Measurements from ENCODE around the gene TSPAN9. TPM values are rescaled to one million over a fixed set of nuclear protein-coding genes. Genes with fewer than 3 reads are reported as not detected.

The TSPAN9 gene
- total RNA-seq, 1 experiment from 2014 or later = 7.7 TPM

DNA sequence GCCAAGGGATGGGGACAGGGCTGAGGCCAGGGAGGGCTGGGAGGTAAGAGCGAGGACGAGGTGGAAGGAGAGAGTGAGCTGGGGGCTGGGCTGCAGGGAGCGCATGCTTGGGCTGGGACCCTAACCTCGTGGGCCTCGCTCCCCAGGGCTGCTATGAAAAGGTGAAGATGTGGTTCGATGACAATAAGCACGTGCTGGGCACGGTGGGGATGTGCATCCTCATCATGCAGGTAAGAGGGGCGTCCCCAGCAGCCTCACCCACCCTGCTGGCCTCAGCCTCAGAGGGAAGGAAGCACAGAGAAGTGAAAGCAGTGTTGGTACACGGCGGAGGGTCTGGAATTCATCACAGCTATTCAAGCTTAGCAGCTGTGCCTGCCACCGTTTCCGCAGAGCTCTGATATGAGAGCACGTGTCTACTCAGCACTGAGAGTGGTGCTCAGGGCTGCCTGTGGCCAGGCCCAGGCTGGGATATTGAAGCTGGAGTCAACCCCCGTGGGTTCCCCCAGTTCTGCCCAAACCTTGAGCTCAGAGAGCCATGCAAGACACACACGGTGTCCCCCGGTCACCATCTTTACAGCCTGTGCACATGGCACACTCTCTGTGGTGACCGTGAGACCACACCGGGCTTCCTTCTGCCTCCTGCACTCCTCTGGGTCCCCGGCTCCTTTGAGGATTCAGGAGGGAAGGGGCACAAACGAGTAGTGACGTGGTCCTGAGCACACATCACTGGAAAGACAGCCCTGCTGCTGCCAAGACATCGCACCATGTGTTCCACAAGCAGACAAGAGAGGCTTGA lies 204.6 kb downstream of the TSPAN9 start:
- CTCF ChIA-PET = no interaction called here
- no peak overlapping the region for H3K4me3 ChIP-seq (ENCODE audit: low read depth in 2 of 2, low read length in 2 of 2)
- H3K4me1 ChIP-seq (ENCODE audit: control insufficient read depth, insufficient read depth, low read length) = no peaks in the 10 kb centered on the region
- H3K9me3 ChIP-seq (ENCODE audit: control insufficient read depth, insufficient read depth, low read depth, low read length) = no peaks in the 10 kb centered on the region
- H3K27me3 ChIP-seq (ENCODE audit: control insufficient read depth, insufficient read depth, low read length) = no peaks in the 10 kb centered on the region
- in situ Hi-C loops (cut with HindIII; ENCODE audit: low pct_unique_long_range_greater_than_20kb, low sequenced_read_pairs) (no loop called here), intact Hi-C loops (cut with micrococcal nuclease; ENCODE audit: unreplicated experiment) (no loop called here)
- POLR2A ChIA-PET = no interaction called here
- H3K36me3 ChIP-seq (ENCODE audit: control insufficient read depth, insufficient read depth, low read length) = no peaks in the 10 kb centered on the region
- DNase-seq (ENCODE audit: low read depth, low spot score) (no peak), ATAC-seq (no peak)
- H3K27ac ChIP-seq (ENCODE audit: low read length) = no peak overlapping the region
- TF ChIP-seq, protein P1, sequence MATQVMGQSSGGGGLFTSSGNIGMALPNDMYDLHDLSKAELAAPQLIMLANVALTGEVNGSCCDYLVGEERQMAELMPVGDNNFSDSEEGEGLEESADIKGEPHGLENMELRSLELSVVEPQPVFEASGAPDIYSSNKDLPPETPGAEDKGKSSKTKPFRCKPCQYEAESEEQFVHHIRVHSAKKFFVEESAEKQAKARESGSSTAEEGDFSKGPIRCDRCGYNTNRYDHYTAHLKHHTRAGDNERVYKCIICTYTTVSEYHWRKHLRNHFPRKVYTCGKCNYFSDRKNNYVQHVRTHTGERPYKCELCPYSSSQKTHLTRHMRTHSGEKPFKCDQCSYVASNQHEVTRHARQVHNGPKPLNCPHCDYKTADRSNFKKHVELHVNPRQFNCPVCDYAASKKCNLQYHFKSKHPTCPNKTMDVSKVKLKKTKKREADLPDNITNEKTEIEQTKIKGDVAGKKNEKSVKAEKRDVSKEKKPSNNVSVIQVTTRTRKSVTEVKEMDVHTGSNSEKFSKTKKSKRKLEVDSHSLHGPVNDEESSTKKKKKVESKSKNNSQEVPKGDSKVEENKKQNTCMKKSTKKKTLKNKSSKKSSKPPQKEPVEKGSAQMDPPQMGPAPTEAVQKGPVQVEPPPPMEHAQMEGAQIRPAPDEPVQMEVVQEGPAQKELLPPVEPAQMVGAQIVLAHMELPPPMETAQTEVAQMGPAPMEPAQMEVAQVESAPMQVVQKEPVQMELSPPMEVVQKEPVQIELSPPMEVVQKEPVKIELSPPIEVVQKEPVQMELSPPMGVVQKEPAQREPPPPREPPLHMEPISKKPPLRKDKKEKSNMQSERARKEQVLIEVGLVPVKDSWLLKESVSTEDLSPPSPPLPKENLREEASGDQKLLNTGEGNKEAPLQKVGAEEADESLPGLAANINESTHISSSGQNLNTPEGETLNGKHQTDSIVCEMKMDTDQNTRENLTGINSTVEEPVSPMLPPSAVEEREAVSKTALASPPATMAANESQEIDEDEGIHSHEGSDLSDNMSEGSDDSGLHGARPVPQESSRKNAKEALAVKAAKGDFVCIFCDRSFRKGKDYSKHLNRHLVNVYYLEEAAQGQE (IDR thresholded peaks at IDR 0.05; ENCODE audit: insufficient read depth in 1 of 2, low read depth in 2 of 2, low read length in 1 of 2) = no peak
- no peak for TF ChIP-seq TCF7L2 (IDR thresholded peaks at IDR 0.05; ENCODE audit: low read depth, low read length)
- no peak for TF ChIP-seq POLR2AphosphoS5 (IDR thresholded peaks at IDR 0.05; ENCODE audit: low read depth, low read length)
- no peak for TF ChIP-seq SIN3A (IDR thresholded peaks at IDR 0.05; ENCODE audit: borderline replicate concordance, insufficient read depth, low read depth, low read length)
- TF ChIP-seq, protein P2, sequence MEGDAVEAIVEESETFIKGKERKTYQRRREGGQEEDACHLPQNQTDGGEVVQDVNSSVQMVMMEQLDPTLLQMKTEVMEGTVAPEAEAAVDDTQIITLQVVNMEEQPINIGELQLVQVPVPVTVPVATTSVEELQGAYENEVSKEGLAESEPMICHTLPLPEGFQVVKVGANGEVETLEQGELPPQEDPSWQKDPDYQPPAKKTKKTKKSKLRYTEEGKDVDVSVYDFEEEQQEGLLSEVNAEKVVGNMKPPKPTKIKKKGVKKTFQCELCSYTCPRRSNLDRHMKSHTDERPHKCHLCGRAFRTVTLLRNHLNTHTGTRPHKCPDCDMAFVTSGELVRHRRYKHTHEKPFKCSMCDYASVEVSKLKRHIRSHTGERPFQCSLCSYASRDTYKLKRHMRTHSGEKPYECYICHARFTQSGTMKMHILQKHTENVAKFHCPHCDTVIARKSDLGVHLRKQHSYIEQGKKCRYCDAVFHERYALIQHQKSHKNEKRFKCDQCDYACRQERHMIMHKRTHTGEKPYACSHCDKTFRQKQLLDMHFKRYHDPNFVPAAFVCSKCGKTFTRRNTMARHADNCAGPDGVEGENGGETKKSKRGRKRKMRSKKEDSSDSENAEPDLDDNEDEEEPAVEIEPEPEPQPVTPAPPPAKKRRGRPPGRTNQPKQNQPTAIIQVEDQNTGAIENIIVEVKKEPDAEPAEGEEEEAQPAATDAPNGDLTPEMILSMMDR (IDR thresholded peaks at IDR 0.05) = no peak
- no TSS peak for BruUV-seq (replicated peaks)

DNA sequence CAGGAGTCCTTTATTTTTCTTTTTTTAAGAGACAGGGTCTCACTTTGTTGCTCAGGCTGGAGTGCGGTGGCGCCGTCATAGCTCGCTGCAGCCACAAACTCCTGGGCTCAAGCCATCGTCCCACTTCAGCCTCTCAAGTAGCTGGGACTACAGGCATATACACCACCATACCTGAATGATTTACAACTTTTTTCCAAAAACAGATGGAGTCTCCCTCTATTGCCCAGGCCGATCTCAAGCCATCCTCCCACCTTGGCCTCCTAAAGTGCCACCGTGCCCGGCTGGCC lies 205.1 kb downstream of the TSPAN9 start:
- ChIA-PET CTCF (no interaction called here), POLR2A (no interaction called here)
- no peaks in the 10 kb centered on the region for H3K36me3 ChIP-seq (ENCODE audit: control insufficient read depth, insufficient read depth, low read length)
- H3K4me1 ChIP-seq (ENCODE audit: control insufficient read depth, insufficient read depth, low read length) = no peaks in the 10 kb centered on the region
- ATAC-seq = no peak
- BruUV-seq (replicated peaks) = no TSS peak
- no peaks in the 10 kb centered on the region for H3K27me3 ChIP-seq (ENCODE audit: control insufficient read depth, insufficient read depth, low read length)
- no peak overlapping the region for H3K4me3 ChIP-seq (ENCODE audit: low read depth in 2 of 2, low read length in 2 of 2)
- no peak for TF ChIP-seq TCF7L2 (IDR thresholded peaks at IDR 0.05; ENCODE audit: low read depth, low read length)
- TF ChIP-seq SIN3A (IDR thresholded peaks at IDR 0.05; ENCODE audit: borderline replicate concordance, insufficient read depth, low read depth, low read length) = no peak
- no peak for TF ChIP-seq POLR2AphosphoS5 (IDR thresholded peaks at IDR 0.05; ENCODE audit: low read depth, low read length)
- TF ChIP-seq, protein P2 (IDR thresholded peaks at IDR 0.05) = no peak
- TF ChIP-seq, protein P1 (IDR thresholded peaks at IDR 0.05; ENCODE audit: insufficient read depth in 1 of 2, low read depth in 2 of 2, low read length in 1 of 2) = no peak
- in situ Hi-C loops (cut with HindIII; ENCODE audit: low pct_unique_long_range_greater_than_20kb, low sequenced_read_pairs) (no loop called here), intact Hi-C loops (cut with micrococcal nuclease; ENCODE audit: unreplicated experiment) (no loop called here)
- H3K9me3 ChIP-seq (ENCODE audit: control insufficient read depth, insufficient read depth, low read depth, low read length) = no peaks in the 10 kb centered on the region
- H3K27ac ChIP-seq (ENCODE audit: low read length) = no peak overlapping the region
- DNase-seq (ENCODE audit: low read depth, low spot score) = no peak
